Pons (tissue), 1 donor: ENCODE measurements around the gene SYNJ2BP.
"Not testable (repeated sequence)": the region's sequence is repeated elsewhere in the genome, so short reads cannot be mapped to it uniquely, and the experiment has no call there.

Experiments used
- DNase-seq: peaks from one replicate; pipeline ENCODE4 v3.0.0-alpha.2; 2016; ENCODE audit warnings: low spot score

SYNJ2BP gene

DNA sequence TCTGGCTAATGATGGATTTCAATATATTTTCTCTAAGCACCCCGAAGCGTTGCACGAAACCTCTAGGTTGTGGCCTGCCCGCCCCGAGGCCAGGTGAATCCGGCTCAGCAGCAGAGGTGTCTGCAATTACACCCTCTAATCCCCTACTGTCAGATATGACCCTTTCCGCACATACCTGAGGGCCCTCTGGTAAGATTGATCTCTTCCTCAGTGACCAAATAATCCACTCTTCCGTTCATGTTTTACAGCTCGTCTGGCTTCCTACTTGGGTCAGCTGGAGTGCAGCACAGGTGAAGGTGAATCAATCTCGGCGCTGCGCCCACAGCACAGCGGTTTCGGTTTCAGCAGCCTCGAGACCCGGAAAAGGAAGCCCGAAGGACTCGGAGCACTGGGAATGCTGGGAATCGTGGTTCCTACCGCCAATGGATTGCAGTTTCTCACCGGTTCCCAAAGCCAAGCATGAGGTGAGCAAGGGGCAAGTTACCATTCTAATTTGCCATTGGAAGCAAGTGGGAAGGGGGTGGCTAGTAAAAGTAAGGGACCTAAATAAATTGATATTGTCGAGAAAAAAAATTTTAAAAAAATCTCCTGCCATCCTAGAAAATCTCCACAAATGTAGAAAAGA lies at the start of gene SYNJ2BP:
TSS of gene SYNJ2BP (minus strand) at position 366 of the 625 bp plus-strand sequence. CDS start at position 239, 127 bp downstream.
- peak; percentile 59 for DNase-seq

- no peak for DNase-seq
Observed at GRCh38 chr14:70454731-70455130, 37.8 kb upstream of the SYNJ2BP start.

DNA sequence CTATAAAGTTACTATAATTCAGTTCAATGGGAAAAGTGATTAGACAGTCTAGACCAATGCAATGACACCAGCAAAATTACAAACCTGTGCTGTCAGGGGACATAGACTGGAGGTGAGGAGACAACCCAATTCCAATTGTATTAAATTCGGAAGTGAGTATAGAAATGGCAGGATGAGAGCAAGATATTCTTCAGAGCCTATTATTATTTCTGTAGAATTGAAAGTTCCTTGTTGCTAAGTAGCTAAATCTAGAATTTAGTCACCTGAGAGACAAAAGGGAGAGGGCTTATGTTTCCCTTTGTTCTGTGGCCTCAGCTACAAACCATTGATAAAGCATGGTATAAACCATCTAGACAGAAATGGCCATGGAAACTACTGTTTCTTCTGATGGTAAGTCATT lies 35.0 kb upstream of the SYNJ2BP start, which contains the start of gene ADAM21:
TSS of gene ADAM21 (plus strand) at position 301 of the 400 bp plus-strand sequence. CDS start 5,326 bp downstream, outside the sequence.
- no peak for DNase-seq

DNA sequence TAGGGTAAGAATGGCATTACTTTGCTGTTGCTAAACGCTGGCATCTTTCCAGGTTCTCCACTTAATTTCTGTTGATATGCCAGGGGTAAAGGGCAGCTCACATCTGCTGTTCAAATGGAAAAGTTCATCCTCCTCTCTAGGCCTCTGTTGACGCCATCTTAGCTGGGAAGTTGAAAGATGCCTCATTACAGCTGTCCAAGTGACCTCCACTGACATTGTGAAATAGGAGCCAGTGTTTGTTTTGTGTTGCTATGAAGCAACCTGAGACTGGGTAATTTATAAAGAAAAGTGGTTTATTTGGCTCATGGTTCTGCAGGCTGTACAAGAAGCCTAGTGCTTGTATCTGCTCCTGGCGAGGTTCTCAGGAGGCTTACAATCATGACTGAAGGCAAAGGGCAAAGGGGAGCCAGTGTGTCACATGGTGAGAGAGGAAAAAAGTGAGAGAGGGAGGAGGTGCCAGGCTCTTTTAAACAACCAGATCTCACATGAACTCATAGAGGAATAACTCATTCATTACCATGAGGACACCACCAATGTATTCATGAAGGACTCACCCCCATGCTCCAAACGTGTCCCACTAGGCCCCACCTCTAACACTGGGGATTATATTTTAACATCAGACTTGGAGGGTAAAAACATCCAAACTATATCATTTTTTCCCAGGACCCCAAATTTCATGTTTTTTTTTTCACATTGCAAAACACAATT lies 31.9 kb upstream of the SYNJ2BP start:
- DNase-seq, result no peak

- no peak for DNase-seq
Observed at GRCh38 chr14:70442750-70443149, 25.9 kb upstream of the SYNJ2BP start.

DNA sequence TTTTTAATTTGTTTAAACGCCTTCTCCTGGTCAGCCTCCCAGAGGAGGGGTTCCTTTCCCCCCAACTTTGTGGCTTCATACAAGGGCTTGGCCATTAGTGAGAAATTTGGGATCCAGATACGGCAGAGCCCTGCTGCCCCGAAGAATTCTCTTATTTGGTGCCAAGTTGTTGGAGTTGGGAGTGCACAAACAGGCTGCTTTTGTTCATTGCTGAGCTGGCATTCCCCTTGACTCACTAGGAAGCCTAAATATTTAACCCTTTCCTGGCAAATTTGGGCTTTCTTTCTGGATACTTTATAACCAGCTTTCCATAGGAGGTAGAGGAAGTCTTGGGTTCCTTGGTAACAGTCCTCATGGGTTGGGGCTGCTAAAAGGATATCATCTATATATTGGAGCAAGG lies 24.8 kb upstream of the SYNJ2BP start:
- no peak for DNase-seq

GRCh38 chr14:70436867-70437266 lies 20.0 kb upstream of the SYNJ2BP start:
- no peak for DNase-seq

GRCh38 chr14:70426555-70426954 lies 9.7 kb upstream of the SYNJ2BP start:
- not testable (repeated sequence) for DNase-seq

DNA sequence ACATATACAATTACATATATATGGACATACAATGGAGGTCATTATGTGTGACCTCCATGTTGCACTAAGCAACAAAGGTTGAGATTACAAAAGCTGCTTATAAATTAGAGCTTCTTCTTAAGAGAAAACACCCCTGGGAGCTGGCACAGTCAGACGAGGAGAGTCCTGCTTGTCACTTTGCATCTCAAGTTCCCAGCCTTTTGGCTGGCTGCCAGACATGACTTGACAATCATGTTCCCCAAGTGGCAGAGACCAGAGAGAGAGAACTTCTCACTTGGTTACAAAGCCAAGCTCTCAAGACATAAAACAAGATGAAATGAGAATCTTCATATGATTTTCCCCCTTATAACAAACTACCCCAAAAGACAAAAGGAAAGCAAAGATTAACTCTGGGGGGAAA lies 8.5 kb upstream of the SYNJ2BP start:
- no peak for DNase-seq

- no peak for DNase-seq
Observed at GRCh38 chr14:70422538-70422937, 5.6 kb upstream of the SYNJ2BP start.

- DNase-seq, result not testable (repeated sequence)
Observed at GRCh38 chr14:70419270-70419931, 2.5 kb upstream of the SYNJ2BP start.

DNA sequence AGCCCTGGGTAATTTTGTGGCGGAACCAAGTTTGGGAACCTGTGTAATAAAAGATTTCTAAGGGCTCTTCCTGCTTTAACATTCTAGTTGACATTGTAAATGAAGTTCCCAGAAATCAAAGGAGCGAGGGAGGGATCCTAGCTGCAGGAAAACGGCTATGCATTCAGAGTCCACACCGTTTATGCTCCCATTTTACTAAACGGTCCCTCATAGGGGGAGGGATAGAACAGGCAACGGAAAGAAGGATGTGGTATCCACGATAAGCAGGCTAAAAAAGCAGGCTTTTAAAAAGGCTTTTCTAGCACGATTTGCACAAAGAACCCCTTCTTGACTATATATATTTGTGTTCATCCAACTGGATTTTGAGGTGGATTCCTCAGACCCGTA lies 559 bp downstream of the SYNJ2BP start:
- peak; percentile 8 for DNase-seq

DNA sequence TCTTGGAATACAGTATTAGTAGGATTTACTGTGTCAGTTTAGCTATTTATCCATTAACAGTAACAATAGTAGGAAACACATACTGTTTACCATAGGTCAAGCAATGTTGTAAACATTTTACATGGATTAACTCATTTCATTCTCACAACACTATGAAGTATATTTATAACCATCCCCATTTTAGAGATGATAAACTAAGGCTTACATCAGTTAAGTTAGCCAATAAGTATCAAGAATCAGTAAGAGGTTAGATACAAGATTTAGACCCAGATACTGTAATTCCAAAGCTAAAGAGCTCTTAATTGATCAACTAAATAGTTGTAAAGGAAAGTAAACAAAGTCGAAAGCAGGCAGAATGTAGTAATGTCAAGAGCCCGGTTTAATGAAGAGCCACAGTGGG lies 1.1 kb downstream of the SYNJ2BP start:
- no peak for DNase-seq

DNA sequence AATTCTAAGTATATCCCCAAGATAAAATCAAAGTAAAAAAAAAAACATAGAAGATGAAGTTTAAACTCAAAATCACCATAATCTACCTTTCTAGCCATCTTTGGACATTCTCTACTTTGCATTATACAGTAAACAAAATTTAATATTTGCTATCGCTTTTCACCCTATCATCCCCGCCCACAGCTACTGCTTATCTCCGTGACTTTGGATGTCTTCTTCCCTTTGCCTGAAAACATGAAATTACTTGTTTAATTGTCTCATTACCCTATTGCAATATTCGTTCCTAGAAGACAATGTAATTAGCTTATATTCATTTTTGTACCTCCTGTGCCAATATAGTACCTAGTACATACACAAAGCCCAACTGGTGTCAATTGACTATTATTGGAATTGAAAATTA lies 9.3 kb downstream of the SYNJ2BP start:
- no peak for DNase-seq

DNA sequence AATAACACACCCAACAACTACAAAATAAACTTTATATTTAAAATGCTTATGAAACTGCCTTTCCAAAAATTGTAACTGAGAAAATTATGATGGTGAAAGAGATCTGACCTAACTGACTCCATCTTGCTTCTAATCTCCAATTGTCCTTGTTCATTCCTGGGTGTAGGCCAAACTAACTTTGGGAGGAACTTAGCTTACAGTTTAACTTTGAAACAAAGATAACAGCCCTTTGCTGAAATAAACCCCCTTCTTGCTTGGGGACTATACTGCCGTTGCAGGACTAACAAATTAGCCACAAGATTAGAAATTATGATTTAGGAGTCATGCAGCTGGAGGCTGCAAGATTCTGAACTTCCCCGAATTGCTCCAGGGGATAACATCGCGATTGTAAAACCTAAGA lies 10.7 kb downstream of the SYNJ2BP start:
- not testable (repeated sequence) for DNase-seq

- not testable (repeated sequence) for DNase-seq
Observed at GRCh38 chr14:70403335-70403734, 13.6 kb downstream of the SYNJ2BP start.

GRCh38 chr14:70401643-70402042 lies 15.2 kb downstream of the SYNJ2BP start:
- DNase-seq, result no peak

- no peak for DNase-seq
Observed at GRCh38 chr14:70398706-70399431, 18.0 kb downstream of the SYNJ2BP start.

DNA sequence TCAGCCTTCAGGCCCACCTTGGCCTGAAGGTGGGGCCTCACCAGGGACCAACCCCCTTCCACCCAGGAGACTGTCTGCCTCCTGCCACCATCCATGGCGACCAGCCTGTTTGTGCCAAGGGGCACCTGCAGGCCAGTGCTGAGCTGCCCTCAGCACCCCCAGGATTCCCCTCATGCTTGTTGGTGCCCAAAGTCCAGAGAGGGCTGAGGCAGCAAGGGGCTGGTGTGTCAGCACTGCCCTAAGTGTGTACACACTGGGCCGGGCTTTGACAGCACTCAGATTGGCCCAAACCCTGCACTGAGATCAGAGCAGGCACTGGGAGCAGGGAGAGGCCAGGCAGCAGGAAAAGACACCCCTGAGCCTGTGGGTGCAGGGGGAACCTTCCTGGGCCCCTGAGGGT lies 18.6 kb downstream of the SYNJ2BP start:
- DNase-seq, result no peak

- no peak for DNase-seq
Observed at GRCh38 chr14:70397746-70398145, 19.1 kb downstream of the SYNJ2BP start.

DNA sequence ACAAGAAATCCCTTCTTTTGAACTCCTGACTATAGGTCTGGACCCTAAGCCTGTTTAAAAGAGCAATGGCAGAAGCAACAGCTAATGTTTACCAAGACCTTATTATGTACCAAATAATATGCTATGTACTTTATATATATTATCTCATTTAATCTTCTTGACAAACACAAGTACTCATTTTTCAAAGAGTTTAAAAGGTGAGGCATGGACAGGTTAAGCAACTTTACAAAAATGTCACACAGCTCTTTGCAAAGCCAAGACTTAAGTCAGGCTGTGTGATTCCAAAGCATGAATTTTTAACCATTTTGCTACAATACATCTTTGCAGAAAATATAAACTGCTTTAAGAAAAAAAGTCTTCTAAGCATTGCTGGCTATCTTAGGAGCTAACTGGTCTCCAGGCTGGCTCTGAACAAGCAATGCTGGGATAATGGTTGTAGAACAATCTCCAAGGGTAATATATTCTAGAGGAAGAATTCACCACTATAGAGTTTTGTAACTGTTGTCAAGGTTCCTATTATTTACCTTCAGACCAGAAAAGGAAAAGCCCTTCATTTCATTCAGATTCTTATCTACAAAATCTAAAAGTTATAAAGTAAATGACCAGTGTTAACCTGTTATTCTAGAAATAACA lies 22.1 kb downstream of the SYNJ2BP start:
- no peak for DNase-seq

GRCh38 chr14:70392676-70393075 lies 24.2 kb downstream of the SYNJ2BP start:
- DNase-seq, result no peak
